Loucy (cell line): ENCODE measurements around the gene SCYL1.

Experiments used
- EZH2phosphoT487 ChIP-seq: fragments of 200-600 bp; IDR thresholded peaks from 2 replicates; pipeline ENCODE4 v1.6.1; 2018; ENCODE audit warnings: antibody characterized with exemption, mild to moderate bottlenecking, moderate library complexity, borderline replicate concordance
- TF ChIP-seq, protein P1 (sequence below): fragments of 200-600 bp; sonication (generic); conservative IDR thresholded peaks from 2 replicates; pipeline ENCODE4 v1.5.1; 2014; ENCODE audit warnings: mild to moderate bottlenecking, antibody characterized with exemption, low read length

DNA sequence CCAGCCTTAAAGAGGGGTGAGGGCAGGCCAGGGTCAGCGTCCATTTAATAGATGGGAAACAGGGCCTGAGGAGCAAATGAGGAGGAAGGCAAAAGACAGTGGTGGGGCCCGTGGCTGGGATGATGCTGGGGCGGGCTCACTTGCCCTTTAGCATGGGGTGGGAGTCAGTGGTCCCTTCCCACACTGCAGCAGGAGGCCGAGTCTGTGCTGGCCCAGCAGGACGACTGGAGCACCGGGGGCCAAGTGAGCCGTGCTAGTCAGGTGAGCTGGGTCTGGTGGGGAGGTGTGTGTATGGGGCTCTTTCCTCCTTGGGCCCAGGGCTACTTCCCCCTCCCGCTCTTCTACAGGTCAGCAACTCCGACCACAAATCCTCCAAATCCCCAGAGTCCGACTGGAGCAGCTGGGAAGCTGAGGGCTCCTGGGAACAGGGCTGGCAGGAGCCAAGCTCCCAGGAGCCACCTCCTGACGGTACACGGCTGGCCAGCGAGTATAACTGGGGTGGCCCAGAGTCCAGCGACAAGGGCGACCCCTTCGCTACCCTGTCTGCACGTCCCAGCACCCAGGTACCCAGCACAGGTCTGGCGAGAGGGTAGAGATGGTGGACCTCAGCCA, 12.8 kb downstream of the SCYL1 start:
- TF ChIP-seq, protein P1, sequence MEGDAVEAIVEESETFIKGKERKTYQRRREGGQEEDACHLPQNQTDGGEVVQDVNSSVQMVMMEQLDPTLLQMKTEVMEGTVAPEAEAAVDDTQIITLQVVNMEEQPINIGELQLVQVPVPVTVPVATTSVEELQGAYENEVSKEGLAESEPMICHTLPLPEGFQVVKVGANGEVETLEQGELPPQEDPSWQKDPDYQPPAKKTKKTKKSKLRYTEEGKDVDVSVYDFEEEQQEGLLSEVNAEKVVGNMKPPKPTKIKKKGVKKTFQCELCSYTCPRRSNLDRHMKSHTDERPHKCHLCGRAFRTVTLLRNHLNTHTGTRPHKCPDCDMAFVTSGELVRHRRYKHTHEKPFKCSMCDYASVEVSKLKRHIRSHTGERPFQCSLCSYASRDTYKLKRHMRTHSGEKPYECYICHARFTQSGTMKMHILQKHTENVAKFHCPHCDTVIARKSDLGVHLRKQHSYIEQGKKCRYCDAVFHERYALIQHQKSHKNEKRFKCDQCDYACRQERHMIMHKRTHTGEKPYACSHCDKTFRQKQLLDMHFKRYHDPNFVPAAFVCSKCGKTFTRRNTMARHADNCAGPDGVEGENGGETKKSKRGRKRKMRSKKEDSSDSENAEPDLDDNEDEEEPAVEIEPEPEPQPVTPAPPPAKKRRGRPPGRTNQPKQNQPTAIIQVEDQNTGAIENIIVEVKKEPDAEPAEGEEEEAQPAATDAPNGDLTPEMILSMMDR, result no peak
- TF ChIP-seq EZH2phosphoT487, result no peak
